ENCODE results near the gene AKT1.

The AKT1 gene

DNA sequence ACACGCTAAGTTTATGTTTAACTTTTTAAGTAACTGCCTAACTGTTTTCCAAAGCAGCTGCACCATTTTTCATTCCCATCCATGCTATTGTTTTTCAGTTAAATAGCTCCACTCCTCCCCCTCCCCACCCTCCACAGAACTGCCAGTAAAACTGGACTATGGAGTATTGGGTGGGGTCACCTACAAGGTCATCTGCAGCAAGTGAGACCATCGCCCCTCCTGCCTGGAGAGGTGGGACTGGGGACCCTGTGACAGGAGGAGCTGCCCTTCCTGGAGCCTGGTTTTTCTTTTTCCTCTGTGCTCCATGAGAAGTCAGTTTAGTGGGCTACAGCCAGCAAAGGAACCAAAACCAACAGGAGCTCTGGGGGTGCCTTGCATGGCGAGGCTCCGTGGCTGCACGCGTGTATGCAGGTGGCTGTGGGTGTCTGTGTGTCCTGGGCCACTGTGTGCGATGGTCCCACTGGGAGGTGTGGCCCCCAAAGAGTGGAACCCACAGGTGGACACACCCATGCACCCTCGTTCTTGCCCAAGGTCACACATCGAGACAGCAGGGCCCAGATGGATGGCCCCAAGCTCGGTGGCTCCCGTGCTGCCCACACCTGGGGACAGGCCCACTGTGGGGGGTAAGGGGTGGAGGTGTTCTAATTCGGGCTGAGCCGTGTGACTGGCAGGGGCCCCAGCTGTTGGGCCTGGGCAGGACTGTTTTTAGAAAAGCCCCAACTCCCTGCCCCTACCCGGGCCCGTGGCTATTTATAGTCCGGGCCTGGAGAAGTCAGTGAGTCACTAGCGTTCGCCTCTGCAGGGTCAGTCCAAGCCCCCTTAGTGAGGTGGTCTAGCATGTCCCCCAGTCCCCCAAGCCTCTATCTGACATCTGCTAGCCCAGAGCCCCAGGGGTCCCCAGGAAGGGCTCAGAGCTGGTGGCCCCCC is 73.8 kb downstream of the AKT1 start:
- no peak for DNase-seq
